Activated T-helper 17 cell treated with anti-CD3 and anti-CD28 coated beads, Interleukin-2, amount 50 U/mL, for 72 hours (primary cell): ENCODE data around the gene AKT1. TPM values are rescaled to one million over a fixed set of nuclear protein-coding genes. Genes with fewer than 3 reads are reported as not detected.

ENCODE experiments used
- ATAC-seq: fragments of 150-1000 bp; cut with Tn5 transposase; replicated peaks from 2 replicates; pipeline ENCODE4 v1.10.0; 2021; ENCODE audit warnings: mild to moderate bottlenecking, moderate library complexity
- H3K27ac Mint-ChIP-seq: one replicate; pipeline ENCODE4 v1.8.0; 2022; ENCODE audit warnings: mixed read lengths
- H3K27me3 Mint-ChIP-seq: one replicate; pipeline ENCODE4 v1.8.0; 2022; ENCODE audit warnings: mixed read lengths
- H3K36me3 Mint-ChIP-seq: one replicate; pipeline ENCODE4 v1.8.0; 2022; ENCODE audit warnings: low read depth, mild to moderate bottlenecking, mixed read lengths
- H3K4me1 Mint-ChIP-seq: one replicate; pipeline ENCODE4 v1.8.0; 2022; ENCODE audit warnings: mixed read lengths
- H3K4me3 Mint-ChIP-seq: one replicate; pipeline ENCODE4 v1.8.0; 2022; ENCODE audit warnings: mild to moderate bottlenecking, mixed read lengths
- H3K9me3 Mint-ChIP-seq: one replicate; pipeline ENCODE4 v1.8.0; 2022; ENCODE audit warnings: mixed read lengths
- total RNA-seq, 2 donors: library from RNA; stranded (reverse); gene quantifications; one replicate each; pipeline ENCODE4 v1.2.3, GENCODE V29; 2022

The AKT1 gene
- total RNA-seq, 2 donors from 2014 or later = 81.3 to 160 TPM

DNA sequence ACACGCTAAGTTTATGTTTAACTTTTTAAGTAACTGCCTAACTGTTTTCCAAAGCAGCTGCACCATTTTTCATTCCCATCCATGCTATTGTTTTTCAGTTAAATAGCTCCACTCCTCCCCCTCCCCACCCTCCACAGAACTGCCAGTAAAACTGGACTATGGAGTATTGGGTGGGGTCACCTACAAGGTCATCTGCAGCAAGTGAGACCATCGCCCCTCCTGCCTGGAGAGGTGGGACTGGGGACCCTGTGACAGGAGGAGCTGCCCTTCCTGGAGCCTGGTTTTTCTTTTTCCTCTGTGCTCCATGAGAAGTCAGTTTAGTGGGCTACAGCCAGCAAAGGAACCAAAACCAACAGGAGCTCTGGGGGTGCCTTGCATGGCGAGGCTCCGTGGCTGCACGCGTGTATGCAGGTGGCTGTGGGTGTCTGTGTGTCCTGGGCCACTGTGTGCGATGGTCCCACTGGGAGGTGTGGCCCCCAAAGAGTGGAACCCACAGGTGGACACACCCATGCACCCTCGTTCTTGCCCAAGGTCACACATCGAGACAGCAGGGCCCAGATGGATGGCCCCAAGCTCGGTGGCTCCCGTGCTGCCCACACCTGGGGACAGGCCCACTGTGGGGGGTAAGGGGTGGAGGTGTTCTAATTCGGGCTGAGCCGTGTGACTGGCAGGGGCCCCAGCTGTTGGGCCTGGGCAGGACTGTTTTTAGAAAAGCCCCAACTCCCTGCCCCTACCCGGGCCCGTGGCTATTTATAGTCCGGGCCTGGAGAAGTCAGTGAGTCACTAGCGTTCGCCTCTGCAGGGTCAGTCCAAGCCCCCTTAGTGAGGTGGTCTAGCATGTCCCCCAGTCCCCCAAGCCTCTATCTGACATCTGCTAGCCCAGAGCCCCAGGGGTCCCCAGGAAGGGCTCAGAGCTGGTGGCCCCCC is 73.8 kb downstream of the AKT1 start:
- no peaks in the 10 kb centered on the region for H3K4me1 Mint-ChIP-seq
- H3K9me3 Mint-ChIP-seq = no peaks in the 10 kb centered on the region
- H3K36me3 Mint-ChIP-seq = peaks cover 6% of the 10 kb centered on the region
- no peak for ATAC-seq
- H3K27ac Mint-ChIP-seq = no peak overlapping the region
- no peak overlapping the region for H3K4me3 Mint-ChIP-seq
- H3K27me3 Mint-ChIP-seq = no peaks in the 10 kb centered on the region

Other genes starting within 250 kb of the AKT1 start
- not detected for gene C14orf180, start 216.0 kb downstream of the AKT1 start, total RNA-seq
- gene TMEM179, start 191.0 kb downstream of the AKT1 start, total RNA-seq = under 1 TPM in 1 of 2 donors, not detected in 1; 0.26 TPM
- gene INF2, start 106.1 kb downstream of the AKT1 start, total RNA-seq = 10 to 100 TPM; 61.9 to 87.8 TPM
- 1 to 10 TPM in 1 of 2 donors, under 1 TPM in 1; 0.91 to 2.4 TPM for gene ADSS1, start 71.5 kb downstream of the AKT1 start, total RNA-seq
- gene SIVA1, start 42.6 kb downstream of the AKT1 start, total RNA-seq = 100 to 1,000 TPM in 1 of 2 donors, 10 to 100 TPM in 1; 65.2 to 121 TPM
- gene ZBTB42, start 5.4 kb upstream of the AKT1 start, total RNA-seq = 1 to 10 TPM; 3.0 to 3.2 TPM
- gene CEP170B, start 69.5 kb upstream of the AKT1 start, total RNA-seq = 1 to 10 TPM; 5.2 to 6.1 TPM
- gene PLD4, start 129.1 kb upstream of the AKT1 start, total RNA-seq = not detected
- gene AHNAK2, start 182.6 kb upstream of the AKT1 start, total RNA-seq = under 1 TPM; 0.05 to 0.06 TPM
- under 1 TPM; 0.54 to 0.85 TPM for gene CLBA1, start 190.0 kb upstream of the AKT1 start, total RNA-seq
- gene CDCA4, start 225.3 kb upstream of the AKT1 start, total RNA-seq = 10 to 100 TPM; 49.2 to 58.6 TPM